Lung (tissue), 12 donors: ENCODE data around the gene ACTN3. TPM values are rescaled to one million over a fixed set of nuclear protein-coding genes. Genes with fewer than 3 reads are reported as not detected.

ENCODE experiments used
- ATAC-seq: fragments of 200-7000 bp; cut with Tn5 transposase; one replicate; pipeline ENCODE4 v1.9.1; 2020; ENCODE audit warnings: moderate number of reproducible peaks; ENCODE audit not compliant: insufficient read depth, low FRiP score
- DNase-seq, 3 donors: peaks; one replicate each; pipeline ENCODE4 v3.0.0-alpha.2; 2013 to 2017
- H3K27ac ChIP-seq, 2 donors: one replicate each; pipeline ENCODE4 v1.5.1; 2013; ENCODE audit warnings: mild to moderate bottlenecking in 2 of 2, moderate library complexity in 2 of 2, control low read depth in 1 of 2, inconsistent platforms in 1 of 2, low read depth in 1 of 2, low read length in 1 of 2
- H3K27me3 ChIP-seq, 3 donors: one replicate each; pipeline ENCODE4 v1.5.1; 2013; ENCODE audit warnings: low read length in 2 of 3; ENCODE audit not compliant: control insufficient read depth in 3 of 3, insufficient read depth in 3 of 3
- H3K36me3 ChIP-seq, 4 donors: one replicate each; pipeline ENCODE4 v1.5.1; 2013; ENCODE audit warnings: low read length in 4 of 4, mild to moderate bottlenecking in 1 of 4, moderate library complexity in 1 of 4; ENCODE audit not compliant: control insufficient read depth in 4 of 4, insufficient read depth in 4 of 4
- H3K4me1 ChIP-seq, 5 donors: one replicate each; pipeline ENCODE4 v1.5.1; 2013; ENCODE audit warnings: low read length in 5 of 5, mild to moderate bottlenecking in 2 of 5, moderate library complexity in 1 of 5; ENCODE audit not compliant: control insufficient read depth in 5 of 5, insufficient read depth in 5 of 5
- H3K4me3 ChIP-seq: one replicate; pipeline ENCODE4 v1.5.1; 2013; ENCODE audit warnings: mild to moderate bottlenecking, control low read depth, moderate library complexity
- H3K9ac ChIP-seq, 2 donors: one replicate each; pipeline ENCODE4 v1.5.1; 2013; ENCODE audit warnings: low read length in 2 of 2, control low read depth in 1 of 2; ENCODE audit not compliant: insufficient read depth in 1 of 2
- H3K9me3 ChIP-seq, 4 donors: one replicate each; pipeline ENCODE4 v1.5.1; 2013; ENCODE audit warnings: low read length in 3 of 4, mild to moderate bottlenecking in 1 of 4, moderate library complexity in 1 of 4; ENCODE audit not compliant: control insufficient read depth in 4 of 4, insufficient read depth in 3 of 4
- WGBS, 2 donors: extraction: QIAGEN DNeasy Blood & Tissue Kit; methylation state at CpG; one replicate each; pipeline ENCODE4 v1.1.7; 2013; 5-methylcytosine and 5-hydroxymethylcytosine counted together
- polyA plus RNA-seq, 2 donors: library from polyadenylated mRNA; stranded (reverse); fragments of 200-250 nt; gene quantifications; one replicate each; pipeline ENCODE4 v1.2.1, GENCODE V29; 2013
- total RNA-seq, 2 donors: library from RNA; depleted of rRNA in 1 of 2; stranded (reverse); fragments of >200 nt in 1 of 2; gene quantifications; one replicate each; pipeline ENCODE4 v1.2.1, GENCODE V29; 2014 to 2021
- TF ChIP-seq, protein P1 (sequence below): IDR thresholded peaks from 2 replicates; pipeline ENCODE4 v1.5.1; 2012; ENCODE audit warnings: mild to moderate bottlenecking; ENCODE audit errors: control extremely low read depth, extremely low read depth
- donor health status: control.
- donor health status: control.
- donor health status: Bipolar disorder and iron deficiency.
- donor health status: healthy.
- donor health status: DM: yes; HTN: yes; CAD: no.

Gene ACTN3
- total and polyA plus RNA-seq, 4 donors: 0.04 to 0.15 (median 0.07) TPM; not detected in 1

DNA sequence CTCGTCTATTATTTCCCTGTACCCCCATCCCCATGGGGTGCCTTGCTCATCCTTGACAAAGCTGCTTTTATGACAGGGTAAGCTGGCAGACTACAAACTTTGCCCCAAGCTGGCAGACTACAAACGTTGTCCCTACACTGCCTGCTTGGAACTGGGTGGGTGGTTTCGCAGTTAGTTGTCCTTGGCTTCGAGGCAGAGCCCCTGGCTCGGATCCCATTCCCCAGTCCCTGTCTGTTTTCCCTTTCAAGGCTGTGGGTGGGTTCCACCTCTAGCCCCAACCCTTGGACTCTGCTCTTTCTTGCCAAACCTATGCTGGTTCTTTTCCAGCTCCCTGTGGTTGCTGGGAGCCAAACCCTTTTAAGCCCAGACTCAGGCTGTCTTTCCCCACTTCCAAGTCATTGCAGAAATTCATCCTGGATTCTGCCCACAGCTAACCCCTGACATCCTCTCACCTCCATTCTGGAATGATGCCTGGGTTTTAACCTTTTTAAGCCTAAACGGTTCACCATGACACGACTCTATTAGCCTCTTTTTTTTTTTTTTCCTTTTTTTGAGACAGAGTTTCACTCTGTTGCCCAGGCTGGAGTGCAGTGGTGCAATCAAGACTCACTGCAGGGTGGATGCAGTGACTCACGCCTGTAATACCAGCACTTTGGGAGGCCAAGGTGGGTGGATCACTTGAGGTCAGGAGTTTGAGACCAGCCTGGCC, 60.6 kb downstream of the ACTN3 start:
- Histone ChIP-seq H3K27ac (peak overlapping the region in 1 of 2 donors; percentile 45), H3K27me3 (no peaks in the 10 kb centered on the region), H3K9ac (no peak overlapping the region), H3K36me3 (peaks cover 0 to 26% (median 16%) of the 10 kb centered on the region in 4 donors), H3K4me1 (peaks cover 0 to 7% (median 6%) of the 10 kb centered on the region in 5 donors), H3K4me3 (no peak overlapping the region), H3K9me3 (peaks cover 0 to 2% (median 0%) of the 10 kb centered on the region in 4 donors)
- ATAC-seq (peak; percentile 31), DNase-seq (peak; percentile 56 to 78 (median 58))
- TF ChIP-seq, protein P1, sequence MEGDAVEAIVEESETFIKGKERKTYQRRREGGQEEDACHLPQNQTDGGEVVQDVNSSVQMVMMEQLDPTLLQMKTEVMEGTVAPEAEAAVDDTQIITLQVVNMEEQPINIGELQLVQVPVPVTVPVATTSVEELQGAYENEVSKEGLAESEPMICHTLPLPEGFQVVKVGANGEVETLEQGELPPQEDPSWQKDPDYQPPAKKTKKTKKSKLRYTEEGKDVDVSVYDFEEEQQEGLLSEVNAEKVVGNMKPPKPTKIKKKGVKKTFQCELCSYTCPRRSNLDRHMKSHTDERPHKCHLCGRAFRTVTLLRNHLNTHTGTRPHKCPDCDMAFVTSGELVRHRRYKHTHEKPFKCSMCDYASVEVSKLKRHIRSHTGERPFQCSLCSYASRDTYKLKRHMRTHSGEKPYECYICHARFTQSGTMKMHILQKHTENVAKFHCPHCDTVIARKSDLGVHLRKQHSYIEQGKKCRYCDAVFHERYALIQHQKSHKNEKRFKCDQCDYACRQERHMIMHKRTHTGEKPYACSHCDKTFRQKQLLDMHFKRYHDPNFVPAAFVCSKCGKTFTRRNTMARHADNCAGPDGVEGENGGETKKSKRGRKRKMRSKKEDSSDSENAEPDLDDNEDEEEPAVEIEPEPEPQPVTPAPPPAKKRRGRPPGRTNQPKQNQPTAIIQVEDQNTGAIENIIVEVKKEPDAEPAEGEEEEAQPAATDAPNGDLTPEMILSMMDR: no peak
- 69 to 74% methylated on average over 8 of the region's 8 CpGs for whole genome bisulfite sequencing, 2 donors

DNA sequence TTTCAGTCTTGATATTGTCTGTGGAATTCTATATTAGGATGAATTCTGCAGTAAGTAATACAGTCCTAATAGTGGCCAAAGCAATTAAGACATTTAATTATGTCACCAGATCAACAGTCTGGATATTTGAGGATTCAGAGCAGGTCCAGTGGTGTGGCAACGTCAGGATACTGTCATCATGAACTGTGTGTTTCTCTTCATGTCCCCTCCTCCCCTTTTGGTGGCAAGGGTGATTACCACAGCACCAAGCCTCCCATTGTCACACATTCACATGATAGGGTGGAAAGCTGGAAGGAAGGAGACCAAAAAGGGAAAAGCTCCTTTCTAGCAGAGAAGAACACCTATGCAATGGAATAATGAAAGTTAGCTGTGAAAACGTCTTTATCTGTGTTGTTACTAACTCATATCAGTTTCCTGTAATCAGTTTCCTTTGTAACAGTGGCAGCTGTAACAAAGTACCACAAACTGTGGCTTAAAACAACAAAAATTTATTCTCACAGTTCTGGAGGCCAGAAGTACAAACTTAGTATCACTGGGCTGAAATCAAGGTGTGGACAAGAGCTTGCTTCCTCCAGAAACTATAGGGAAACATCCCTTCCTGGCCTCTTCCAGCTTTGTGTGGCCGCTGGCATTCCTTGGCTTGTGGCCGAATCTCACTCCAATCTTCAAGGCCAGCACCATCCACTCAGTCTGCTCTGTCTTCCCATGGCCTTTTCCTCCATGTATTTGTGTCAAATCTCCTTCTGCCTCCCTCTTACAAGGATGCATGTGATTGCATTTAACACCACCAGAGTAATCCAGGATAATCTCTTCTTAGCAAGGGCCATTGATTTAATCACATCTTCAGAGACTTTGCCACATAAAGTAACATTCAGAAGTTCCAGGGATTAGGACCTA, 63.3 kb downstream of the ACTN3 start:
- Histone ChIP-seq H3K9me3 (no peaks in the 10 kb centered on the region), H3K4me3 (no peak overlapping the region), H3K9ac (no peak overlapping the region), H3K27ac (no peak overlapping the region), H3K36me3 (peaks cover 0 to 14% (median 7%) of the 10 kb centered on the region in 4 donors), H3K4me1 (peaks cover 0 to 7% (median 6%) of the 10 kb centered on the region in 5 donors), H3K27me3 (no peaks in the 10 kb centered on the region)
- DNase-seq: no peak
- WGBS, 2 donors: 58% methylated on average over 4 of the region's 4 CpGs
- TF ChIP-seq, protein P1: no peak
- no peak for ATAC-seq

DNA sequence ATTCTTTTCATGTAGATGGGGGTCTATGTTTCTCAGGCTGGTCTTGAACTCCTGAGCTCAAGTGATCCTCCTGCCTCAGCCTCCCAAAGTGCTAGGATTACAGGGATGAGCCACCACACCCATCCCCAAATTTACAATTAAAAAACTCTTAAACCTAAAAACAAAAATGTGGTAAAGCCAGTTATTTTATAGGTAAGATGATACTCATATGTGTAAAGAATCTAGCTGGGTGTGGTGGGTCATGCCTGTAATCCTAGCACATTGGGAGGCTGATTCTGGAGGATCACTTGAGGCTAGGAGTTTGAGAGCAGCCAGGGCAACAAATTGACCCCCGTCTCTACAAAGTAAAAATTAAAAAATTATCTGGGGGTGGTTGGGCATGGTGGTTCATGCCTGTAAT, 65.8 kb downstream of the ACTN3 start:
- H3K27me3 ChIP-seq: no peaks in the 10 kb centered on the region
- WGBS, 2 donors: 92 to 95% methylated on average over 1 of the region's 1 CpG
- ATAC-seq (no peak), DNase-seq (no peak)
- no peak overlapping the region for H3K27ac ChIP-seq
- no peaks in the 10 kb centered on the region for H3K9me3 ChIP-seq
- TF ChIP-seq, protein P1: no peak
- H3K36me3 ChIP-seq: peaks cover 0 to 6% (median under 1%) of the 10 kb centered on the region in 4 donors
- H3K9ac ChIP-seq: no peak overlapping the region
- H3K4me1 ChIP-seq: peaks cover 0 to 3% (median under 1%) of the 10 kb centered on the region in 5 donors
- no peak overlapping the region for H3K4me3 ChIP-seq

Other genes with a start within 250 kb of the ACTN3 start
- 10 to 100 TPM; 25.9 to 53.5 TPM for gene CD248, start 229.9 kb upstream of the ACTN3 start, total RNA-seq
- 10 to 100 TPM in 1 of 2 donors, 1 to 10 TPM in 1; 9.2 to 20.1 TPM for gene CD248, start 229.9 kb upstream of the ACTN3 start, polyA plus RNA-seq
- gene RIN1, start 210.5 kb upstream of the ACTN3 start, total RNA-seq: 10 to 100 TPM in 1 of 2 donors, 1 to 10 TPM in 1; 1.9 to 15.1 TPM
- gene RIN1, start 210.5 kb upstream of the ACTN3 start, polyA plus RNA-seq: 10 to 100 TPM in 1 of 2 donors, 1 to 10 TPM in 1; 6.9 to 12.4 TPM
- gene BRMS1, start 201.8 kb upstream of the ACTN3 start, total RNA-seq: 10 to 100 TPM; 23.7 to 38.0 TPM
- 10 to 100 TPM; 60.4 to 88.7 TPM for gene BRMS1, start 201.8 kb upstream of the ACTN3 start, polyA plus RNA-seq
- 10 to 100 TPM; 27.6 to 28.0 TPM for gene B4GAT1, start 199.3 kb upstream of the ACTN3 start, total RNA-seq
- 10 to 100 TPM; 18.2 to 20.3 TPM for gene B4GAT1, start 199.3 kb upstream of the ACTN3 start, polyA plus RNA-seq
- 10 to 100 TPM in 1 of 2 donors, 1 to 10 TPM in 1; 6.5 to 19.4 TPM for gene SLC29A2, start 175.1 kb upstream of the ACTN3 start, total RNA-seq
- 10 to 100 TPM; 13.1 to 14.3 TPM for gene SLC29A2, start 175.1 kb upstream of the ACTN3 start, polyA plus RNA-seq
- gene NPAS4, start 125.9 kb upstream of the ACTN3 start, total RNA-seq: under 1 TPM; 0.06 to 0.09 TPM
- under 1 TPM; 0.07 to 0.14 TPM for gene NPAS4, start 125.9 kb upstream of the ACTN3 start, polyA plus RNA-seq
- 10 to 100 TPM; 32.7 to 46.6 TPM for gene MRPL11, start 108.1 kb upstream of the ACTN3 start, total RNA-seq
- gene MRPL11, start 108.1 kb upstream of the ACTN3 start, polyA plus RNA-seq: 10 to 100 TPM; 35.8 to 56.8 TPM
- gene PELI3, start 80.0 kb upstream of the ACTN3 start, total RNA-seq: 10 to 100 TPM in 1 of 2 donors, 1 to 10 TPM in 1; 4.9 to 12.6 TPM
- 1 to 10 TPM; 6.1 to 8.9 TPM for gene PELI3, start 80.0 kb upstream of the ACTN3 start, polyA plus RNA-seq
- 10 to 100 TPM; 25.5 to 76.3 TPM for gene DPP3, start 66.5 kb upstream of the ACTN3 start, total RNA-seq
- gene DPP3, start 66.5 kb upstream of the ACTN3 start, polyA plus RNA-seq: 10 to 100 TPM; 25.4 to 63.9 TPM
- gene BBS1, start 36.3 kb upstream of the ACTN3 start, total RNA-seq: 10 to 100 TPM; 41.4 to 75.6 TPM
- gene BBS1, start 36.3 kb upstream of the ACTN3 start, polyA plus RNA-seq: 10 to 100 TPM; 12.5 to 17.3 TPM
- 10 to 100 TPM in 1 of 2 donors, 1 to 10 TPM in 1; 6.8 to 21.6 TPM for gene ZDHHC24, start 855 bp upstream of the ACTN3 start, total RNA-seq
- gene ZDHHC24, start 855 bp upstream of the ACTN3 start, polyA plus RNA-seq: 10 to 100 TPM; 10.7 to 12.3 TPM
- gene CTSF, start 21.7 kb downstream of the ACTN3 start, total RNA-seq: 10 to 100 TPM in 1 of 2 donors, 1 to 10 TPM in 1; 7.7 to 39.6 TPM
- gene CTSF, start 21.7 kb downstream of the ACTN3 start, polyA plus RNA-seq: 1 to 10 TPM; 6.6 to 8.2 TPM
- under 1 TPM; 0.28 to 0.67 TPM for gene CCDC87, start 46.2 kb downstream of the ACTN3 start, total RNA-seq
- gene CCDC87, start 46.2 kb downstream of the ACTN3 start, polyA plus RNA-seq: under 1 TPM; 0.12 to 0.15 TPM
- gene CCS, start 46.3 kb downstream of the ACTN3 start, total RNA-seq: 10 to 100 TPM; 35.9 to 36.5 TPM
- 10 to 100 TPM; 32.7 to 52.2 TPM for gene CCS, start 46.3 kb downstream of the ACTN3 start, polyA plus RNA-seq
- 10 to 100 TPM; 67.8 to 96.3 TPM for gene RBM14, start 69.7 kb downstream of the ACTN3 start, total RNA-seq
- 10 to 100 TPM; 34.1 to 38.0 TPM for gene RBM14, start 69.7 kb downstream of the ACTN3 start, polyA plus RNA-seq
- 100 to 1,000 TPM; 102 to 153 TPM for gene RBM4, start 91.8 kb downstream of the ACTN3 start, total RNA-seq
- 10 to 100 TPM; 77.2 to 98.8 TPM for gene RBM4, start 91.8 kb downstream of the ACTN3 start, polyA plus RNA-seq
- gene RBM4B, start 131.0 kb downstream of the ACTN3 start, total RNA-seq: 10 to 100 TPM; 12.3 to 33.9 TPM
- gene RBM4B, start 131.0 kb downstream of the ACTN3 start, polyA plus RNA-seq: 1 to 10 TPM; 9.4 to 10.0 TPM
- gene SPTBN2, start 182.3 kb downstream of the ACTN3 start, total RNA-seq: 10 to 100 TPM; 13.2 to 16.1 TPM
- 1 to 10 TPM; 4.7 to 9.4 TPM for gene SPTBN2, start 182.3 kb downstream of the ACTN3 start, polyA plus RNA-seq